A673 (cell line): ENCODE measurements around the gene PDPN. TPM values are rescaled to one million over a fixed set of nuclear protein-coding genes. Genes with fewer than 3 reads are reported as not detected.

ENCODE experiments used
- BruUV-seq: library from RNA; stranded (reverse); fragments of 400-500 nt; replicated peaks from 2 replicates; lab custom pipeline; 2021; lab: Mats Ljungman, UMichigan
- CTCF ChIA-PET: fragments of 300-600 bp; sonication (Branson Sonifier 250); formaldehyde crosslinking; loops from one replicate; lab custom pipeline; 2022; ENCODE audit warnings: antibody characterized with exemption; lab: Charles Lee
- POLR2A ChIA-PET: fragments of 300-600 bp; sonication (Branson Sonifier 250); formaldehyde crosslinking; loops from one replicate; lab custom pipeline; 2022; ENCODE audit warnings: antibody characterized with exemption; ENCODE audit not compliant: low non-redundant PET; lab: Charles Lee
- DNase-seq: peaks from one replicate; pipeline ENCODE4 v3.0.0-alpha.2; 2015; ENCODE audit warnings: low spot score
- H3K27ac ChIP-seq: fragments of 200-600 bp; sonication (generic); 2 replicates; pipeline ENCODE4 v1.5.1; 2016; ENCODE audit warnings: mixed run types, low read depth, mild to moderate bottlenecking, mixed read lengths, antibody characterized with exemption, low read length; ENCODE audit not compliant: poor library complexity, severe bottlenecking
- H3K27me3 ChIP-seq: fragments of 200-600 bp; sonication (generic); replicated peaks from 2 replicates; pipeline ENCODE4 v1.6.1; 2017; ENCODE audit warnings: mixed run types, low read depth, mild to moderate bottlenecking, mixed read lengths, antibody characterized with exemption, low read length; ENCODE audit not compliant: insufficient read depth, poor library complexity
- H3K36me3 ChIP-seq: fragments of 200-600 bp; sonication (generic); 2 replicates; pipeline ENCODE4 v1.6.1; 2016; ENCODE audit warnings: mixed run types, mild to moderate bottlenecking, mixed read lengths, antibody characterized with exemption, low read length; ENCODE audit not compliant: insufficient read depth, poor library complexity, severe bottlenecking
- H3K4me1 ChIP-seq: fragments of 200-600 bp; sonication (generic); 2 replicates; pipeline ENCODE4 v1.6.1; 2017; ENCODE audit warnings: mixed run types, mild to moderate bottlenecking, mixed read lengths, antibody characterized with exemption, low read length; ENCODE audit not compliant: insufficient read depth, poor library complexity, severe bottlenecking
- H3K4me3 ChIP-seq: fragments of 200-600 bp; sonication (generic); 2 replicates; pipeline ENCODE4 v1.5.1; 2016; ENCODE audit warnings: low read depth, mixed run types, mild to moderate bottlenecking, mixed read lengths, low read length; ENCODE audit not compliant: poor library complexity, severe bottlenecking
- H3K9me3 ChIP-seq: fragments of 200-600 bp; sonication (generic); 2 replicates; pipeline ENCODE4 v1.6.1; 2016; ENCODE audit warnings: mixed run types, low read depth, mild to moderate bottlenecking, mixed read lengths, antibody characterized with exemption, low read length; ENCODE audit not compliant: poor library complexity, severe bottlenecking
- EZH2 ChIP-seq: fragments of 200-600 bp; sonication (generic); IDR thresholded peaks from 2 replicates; pipeline ENCODE4 v1.6.1; 2017; ENCODE audit warnings: borderline replicate concordance, low read depth, mild to moderate bottlenecking, mixed read lengths, antibody characterized with exemption, low read length; ENCODE audit not compliant: poor library complexity, severe bottlenecking
- intact Hi-C: fragments of 100-400 bp; cut with micrococcal nuclease; formaldehyde crosslinking; loops from one replicate; pipeline ENCODE4 v1.10.0; 2022; ENCODE audit not compliant: unreplicated experiment
- total RNA-seq: library from RNA; stranded (reverse); gene quantifications from 2 replicates; pipeline ENCODE4 v1.2.3, GENCODE V29; 2021
- TF ChIP-seq, protein P1 (sequence below): fragments of 300-800, 200-600 bp; sonication (generic); conservative IDR thresholded peaks from 2 replicates; pipeline ENCODE4 v1.5.1; 2017; ENCODE audit warnings: low read depth, mild to moderate bottlenecking, antibody characterized with exemption, low read length, moderate library complexity, mixed read lengths

PDPN gene
- total RNA-seq, 1 experiment from 2014 or later, result 30.2 TPM

DNA sequence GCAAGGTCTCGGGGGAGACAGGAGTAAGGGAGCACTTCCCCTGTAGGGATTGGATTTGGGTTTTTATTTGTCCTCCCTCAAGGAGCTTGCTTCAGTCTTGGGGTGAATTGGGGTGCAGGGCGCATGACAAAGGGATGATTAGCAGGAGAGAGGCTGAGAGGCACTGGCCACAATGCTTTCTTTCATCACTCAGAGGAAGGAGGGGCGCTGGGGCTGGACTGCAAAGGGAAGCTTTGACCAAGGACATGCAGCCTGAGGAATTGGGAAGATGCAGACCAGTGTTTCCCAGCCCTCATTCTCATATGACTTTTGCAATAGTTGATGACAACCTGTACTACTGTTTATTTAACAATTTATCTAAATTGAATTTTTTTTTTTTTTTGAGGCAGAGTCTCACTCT is 34.1 kb upstream of the PDPN start:
- no TSS peak for BruUV-seq
- DNase-seq, result no peak
- Histone ChIP-seq H3K4me1 (no peaks in the 10 kb centered on the region), H3K27me3 (no peaks in the 10 kb centered on the region), H3K4me3 (no peak overlapping the region), H3K9me3 (no peaks in the 10 kb centered on the region), H3K27ac (no peak overlapping the region), H3K36me3 (no peaks in the 10 kb centered on the region)
- ChIA-PET CTCF (no interaction called here), POLR2A (no interaction called here)
- TF ChIP-seq, protein P1, sequence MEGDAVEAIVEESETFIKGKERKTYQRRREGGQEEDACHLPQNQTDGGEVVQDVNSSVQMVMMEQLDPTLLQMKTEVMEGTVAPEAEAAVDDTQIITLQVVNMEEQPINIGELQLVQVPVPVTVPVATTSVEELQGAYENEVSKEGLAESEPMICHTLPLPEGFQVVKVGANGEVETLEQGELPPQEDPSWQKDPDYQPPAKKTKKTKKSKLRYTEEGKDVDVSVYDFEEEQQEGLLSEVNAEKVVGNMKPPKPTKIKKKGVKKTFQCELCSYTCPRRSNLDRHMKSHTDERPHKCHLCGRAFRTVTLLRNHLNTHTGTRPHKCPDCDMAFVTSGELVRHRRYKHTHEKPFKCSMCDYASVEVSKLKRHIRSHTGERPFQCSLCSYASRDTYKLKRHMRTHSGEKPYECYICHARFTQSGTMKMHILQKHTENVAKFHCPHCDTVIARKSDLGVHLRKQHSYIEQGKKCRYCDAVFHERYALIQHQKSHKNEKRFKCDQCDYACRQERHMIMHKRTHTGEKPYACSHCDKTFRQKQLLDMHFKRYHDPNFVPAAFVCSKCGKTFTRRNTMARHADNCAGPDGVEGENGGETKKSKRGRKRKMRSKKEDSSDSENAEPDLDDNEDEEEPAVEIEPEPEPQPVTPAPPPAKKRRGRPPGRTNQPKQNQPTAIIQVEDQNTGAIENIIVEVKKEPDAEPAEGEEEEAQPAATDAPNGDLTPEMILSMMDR, result no peak
- TF ChIP-seq EZH2, result no peak
- intact Hi-C loops, result no loop called here

DNA sequence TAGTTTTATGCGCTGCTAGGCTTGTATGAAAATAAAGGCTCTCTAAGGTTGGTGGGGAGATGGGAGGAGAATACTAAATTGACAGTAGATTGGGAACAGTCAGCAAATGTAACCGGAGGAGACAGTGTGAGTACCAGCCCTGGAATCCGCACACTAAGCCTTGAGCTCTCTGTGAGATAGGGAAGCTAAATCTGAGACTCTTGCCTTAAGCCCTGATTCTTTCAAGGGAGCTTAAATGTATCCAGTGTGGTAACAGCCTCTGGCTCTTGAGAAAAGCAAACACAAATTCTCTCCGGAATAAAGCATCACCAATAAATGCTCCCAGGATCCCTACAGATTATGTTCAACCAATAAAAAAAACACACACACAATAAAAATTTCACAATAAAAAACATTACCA is 33.0 kb upstream of the PDPN start:
- Histone ChIP-seq H3K4me3 (no peak overlapping the region), H3K9me3 (no peaks in the 10 kb centered on the region), H3K36me3 (no peaks in the 10 kb centered on the region), H3K4me1 (no peaks in the 10 kb centered on the region), H3K27ac (no peak overlapping the region), H3K27me3 (no peaks in the 10 kb centered on the region)
- intact Hi-C loops, result no loop called here
- ChIA-PET POLR2A (no interaction called here), CTCF (no interaction called here)
- no TSS peak for BruUV-seq
- no peak for DNase-seq
- TF ChIP-seq, protein P1, result no peak
- TF ChIP-seq EZH2, result no peak

DNA sequence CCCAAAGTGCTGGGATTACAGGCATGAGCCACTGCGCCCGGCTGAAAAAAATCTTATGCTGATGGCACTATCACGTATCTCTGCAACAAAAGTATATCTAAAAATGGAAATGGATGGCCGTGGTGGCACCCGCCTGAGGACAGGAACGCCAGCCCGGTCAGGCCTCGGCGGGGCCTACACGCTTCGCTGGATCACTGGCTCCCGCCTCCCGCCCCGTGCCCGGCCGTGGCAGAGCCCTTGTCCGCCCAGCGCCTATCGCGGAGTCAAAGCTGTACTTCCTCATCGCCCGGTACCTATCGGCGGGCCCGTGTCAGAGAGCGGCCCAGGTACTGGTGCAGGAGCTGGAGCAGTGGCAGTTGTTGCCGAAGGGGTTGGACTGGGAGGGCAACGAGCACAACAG is 28.8 kb upstream of the PDPN start:
- Histone ChIP-seq H3K27ac (no peak overlapping the region), H3K9me3 (no peaks in the 10 kb centered on the region), H3K4me3 (no peak overlapping the region), H3K27me3 (no peaks in the 10 kb centered on the region), H3K4me1 (no peaks in the 10 kb centered on the region), H3K36me3 (no peaks in the 10 kb centered on the region)
- BruUV-seq, result no TSS peak
- ChIA-PET POLR2A (no interaction called here), CTCF (no interaction called here)
- intact Hi-C loops, result no loop called here
- DNase-seq, result no peak
- no peak for TF ChIP-seq EZH2
- TF ChIP-seq, protein P1, result no peak
